Neural crest cell (in vitro differentiated cells): Measurements from ENCODE around the gene NAV2. TPM values are rescaled to one million over a fixed set of nuclear protein-coding genes. Genes with fewer than 3 reads are reported as not detected.
A peak's percentile ranks its signal among the peaks of the same experiment; 100 is the strongest.

Experiments
- DNase-seq: peaks from one replicate; pipeline ENCODE4 v3.0.0; 2021; ENCODE audit warnings: low read depth, mixed read lengths, low spot score
- H3K27ac Mint-ChIP-seq: one replicate; pipeline ENCODE4 v1.8.0; 2021; ENCODE audit warnings: mild to moderate bottlenecking, mixed read lengths; ENCODE audit not compliant: unreplicated experiment
- H3K27me3 Mint-ChIP-seq: 2 replicates; pipeline ENCODE4 v1.8.0; 2021; ENCODE audit warnings: low read depth, mild to moderate bottlenecking, mixed read lengths
- H3K36me3 Mint-ChIP-seq: 2 replicates; pipeline ENCODE4 v1.8.0; 2021; ENCODE audit warnings: low read depth, mild to moderate bottlenecking, mixed read lengths
- H3K4me1 Mint-ChIP-seq: 2 replicates; pipeline ENCODE4 v1.8.0; 2021; ENCODE audit warnings: mixed read lengths
- H3K4me3 Mint-ChIP-seq: one replicate; pipeline ENCODE4 v1.8.0; 2021; ENCODE audit warnings: mild to moderate bottlenecking, mixed read lengths
- H3K9me3 Mint-ChIP-seq: 2 replicates; pipeline ENCODE4 v1.8.0; 2021; ENCODE audit warnings: mixed read lengths
- total RNA-seq: library from RNA; stranded (reverse); gene quantifications from 2 replicates; pipeline ENCODE4 v1.2.1, GENCODE V29; 2021
- TF ChIP-seq, protein P1 (sequence below): fragments of 200-600 bp; sonication (generic); conservative IDR thresholded peaks from 2 replicates; pipeline ENCODE4 v1.5.0; 2021; ENCODE audit warnings: antibody characterized with exemption, mild to moderate bottlenecking

The NAV2 gene
- total RNA-seq, 1 donor from 2014 or later = 14.1 TPM

DNA sequence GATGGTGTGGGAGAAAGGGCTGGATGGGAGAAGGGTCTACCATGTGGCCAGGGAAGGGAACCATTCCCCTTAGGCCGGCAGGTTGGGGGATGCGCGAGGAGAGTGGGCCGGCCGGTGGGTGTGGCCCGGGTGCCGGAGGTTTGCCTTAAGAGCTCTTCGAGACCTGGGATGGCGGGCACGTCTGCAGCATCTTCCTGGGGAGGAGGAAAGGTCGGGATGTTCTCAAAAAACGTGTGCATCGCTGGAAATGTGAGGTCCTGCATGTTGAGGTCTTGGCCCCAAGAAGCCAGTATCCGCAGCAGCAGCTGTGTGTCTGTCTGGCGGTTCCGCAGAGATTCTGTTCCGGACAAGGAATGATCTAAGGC lies 1.4 kb downstream of the NAV2 start:
- Mint-ChIP-seq H3K27ac (no peak overlapping the region), H3K4me3 (peak overlapping the region; percentile 82), H3K9me3 (no peaks in the 10 kb centered on the region), H3K4me1 (peaks cover 34% of the 10 kb centered on the region), H3K36me3 (no peaks in the 10 kb centered on the region), H3K27me3 (peaks cover 53% of the 10 kb centered on the region)
- TF ChIP-seq, protein P1, sequence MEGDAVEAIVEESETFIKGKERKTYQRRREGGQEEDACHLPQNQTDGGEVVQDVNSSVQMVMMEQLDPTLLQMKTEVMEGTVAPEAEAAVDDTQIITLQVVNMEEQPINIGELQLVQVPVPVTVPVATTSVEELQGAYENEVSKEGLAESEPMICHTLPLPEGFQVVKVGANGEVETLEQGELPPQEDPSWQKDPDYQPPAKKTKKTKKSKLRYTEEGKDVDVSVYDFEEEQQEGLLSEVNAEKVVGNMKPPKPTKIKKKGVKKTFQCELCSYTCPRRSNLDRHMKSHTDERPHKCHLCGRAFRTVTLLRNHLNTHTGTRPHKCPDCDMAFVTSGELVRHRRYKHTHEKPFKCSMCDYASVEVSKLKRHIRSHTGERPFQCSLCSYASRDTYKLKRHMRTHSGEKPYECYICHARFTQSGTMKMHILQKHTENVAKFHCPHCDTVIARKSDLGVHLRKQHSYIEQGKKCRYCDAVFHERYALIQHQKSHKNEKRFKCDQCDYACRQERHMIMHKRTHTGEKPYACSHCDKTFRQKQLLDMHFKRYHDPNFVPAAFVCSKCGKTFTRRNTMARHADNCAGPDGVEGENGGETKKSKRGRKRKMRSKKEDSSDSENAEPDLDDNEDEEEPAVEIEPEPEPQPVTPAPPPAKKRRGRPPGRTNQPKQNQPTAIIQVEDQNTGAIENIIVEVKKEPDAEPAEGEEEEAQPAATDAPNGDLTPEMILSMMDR = no peak
- DNase-seq = no peak

- TF ChIP-seq, protein P1 = no peak
- Mint-ChIP-seq H3K9me3 (no peaks in the 10 kb centered on the region), H3K4me3 (peak overlapping the region; percentile 82), H3K27ac (no peak overlapping the region), H3K4me1 (peaks cover 34% of the 10 kb centered on the region), H3K27me3 (peaks cover 53% of the 10 kb centered on the region), H3K36me3 (no peaks in the 10 kb centered on the region)
- no peak for DNase-seq
Observed at GRCh38 chr11:19714387-19715363, 2.0 kb downstream of the NAV2 start.

GRCh38 chr11:19715373-19715772 lies 2.7 kb downstream of the NAV2 start:
- Mint-ChIP-seq H3K36me3 (no peaks in the 10 kb centered on the region), H3K4me1 (peaks cover 34% of the 10 kb centered on the region), H3K4me3 (peak overlapping the region; percentile 54), H3K9me3 (no peaks in the 10 kb centered on the region), H3K27ac (no peak overlapping the region), H3K27me3 (peaks cover 53% of the 10 kb centered on the region)
- TF ChIP-seq, protein P1 = no peak
- DNase-seq = no peak

DNA sequence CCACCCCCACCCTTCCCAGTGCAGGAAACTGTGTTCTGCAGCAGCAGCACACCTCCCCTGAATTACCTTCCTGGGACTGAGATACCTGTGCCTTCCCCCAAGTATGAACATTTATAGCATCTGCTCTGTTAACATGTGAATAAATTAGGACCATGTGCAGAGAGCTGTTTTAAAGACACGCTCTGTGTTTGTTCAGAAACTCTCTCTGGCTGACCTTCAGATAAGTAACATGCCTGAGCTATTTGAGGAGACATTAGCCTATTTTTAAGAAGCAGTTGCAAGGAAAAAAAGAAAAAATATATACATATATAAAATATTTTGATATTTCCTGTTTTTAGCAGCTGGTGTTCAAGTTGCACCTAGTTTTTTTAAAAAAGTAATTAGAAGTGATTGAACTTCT lies 5.4 kb downstream of the NAV2 start:
- DNase-seq = no peak
- TF ChIP-seq, protein P1 = no peak
- Mint-ChIP-seq H3K4me3 (no peak overlapping the region), H3K9me3 (no peaks in the 10 kb centered on the region), H3K27ac (no peak overlapping the region), H3K27me3 (peaks cover 45% of the 10 kb centered on the region), H3K36me3 (no peaks in the 10 kb centered on the region), H3K4me1 (peaks cover 22% of the 10 kb centered on the region)

- TF ChIP-seq, protein P1 = no peak
- Mint-ChIP-seq H3K27me3 (peaks cover 36% of the 10 kb centered on the region), H3K9me3 (no peaks in the 10 kb centered on the region), H3K27ac (no peak overlapping the region), H3K4me1 (peaks cover 23% of the 10 kb centered on the region), H3K36me3 (no peaks in the 10 kb centered on the region), H3K4me3 (no peak overlapping the region)
- no peak for DNase-seq
Observed at GRCh38 chr11:19718951-19719350, 6.3 kb downstream of the NAV2 start.
